Central memory CD4-positive, alpha-beta T cell (primary cell): ENCODE results near the gene CNNM1.

Experiments
- DNase-seq: peaks from one replicate; pipeline ENCODE4 v3.0.0; 2022

Gene CNNM1

DNA sequence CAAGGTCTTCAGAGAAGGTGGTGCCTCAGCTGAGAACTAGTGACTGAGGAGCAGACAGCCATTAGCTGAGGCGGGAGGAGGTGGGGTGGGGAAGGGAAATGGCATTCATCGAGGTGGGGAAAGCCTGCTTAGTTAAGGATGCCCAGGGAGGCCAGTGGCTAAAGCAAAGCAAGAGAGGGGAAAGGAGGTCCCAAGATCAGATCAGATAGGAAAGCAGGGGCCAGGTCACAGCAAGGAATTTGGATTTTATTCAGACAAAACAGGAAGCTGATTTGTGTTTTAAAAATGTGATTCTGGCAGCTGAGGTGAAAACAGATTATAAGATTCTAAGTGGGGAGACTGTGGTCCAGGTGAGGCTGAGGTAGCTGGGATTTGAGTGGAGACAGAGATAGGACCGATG lies 45.8 kb downstream of the CNNM1 start:
- DNase-seq, result no peak

DNA sequence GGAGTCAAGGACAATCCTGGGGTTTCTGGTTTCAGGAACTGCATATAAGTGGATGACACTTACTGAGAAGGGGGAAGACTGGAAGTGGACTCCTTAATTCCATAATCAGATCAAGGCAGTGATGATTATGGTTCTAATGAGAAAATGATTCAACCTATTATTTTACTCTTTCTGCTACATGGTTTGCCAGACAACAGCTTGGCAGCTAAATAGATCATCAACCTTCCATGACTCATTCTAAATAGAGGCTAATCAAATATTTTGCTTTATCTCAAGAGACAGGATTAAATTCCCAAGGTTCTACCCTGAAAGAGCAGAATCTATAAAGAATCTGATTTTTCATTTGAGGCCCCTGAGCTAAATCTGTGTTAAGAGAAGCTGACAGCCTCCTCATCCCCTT lies 46.3 kb downstream of the CNNM1 start:
- DNase-seq, result no peak

DNA sequence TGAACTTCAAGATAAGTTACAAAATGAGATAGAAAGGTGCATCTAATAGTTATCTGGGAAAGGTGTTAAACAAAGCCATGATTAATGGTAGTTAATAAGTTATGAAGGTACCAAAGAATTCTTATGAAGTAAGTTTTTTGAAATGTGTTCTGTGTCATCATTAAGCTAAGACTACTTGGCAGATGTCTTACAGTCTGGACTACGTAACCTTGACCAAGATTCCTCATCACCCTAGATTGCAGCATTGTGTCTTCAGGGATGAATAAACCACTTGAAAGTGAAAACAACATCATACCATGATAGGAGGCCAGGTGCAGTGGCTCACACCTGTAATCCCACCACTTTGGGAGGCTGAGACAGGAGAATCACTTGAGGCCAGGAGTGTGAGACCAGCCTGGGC lies 53.0 kb downstream of the CNNM1 start:
- no peak for DNase-seq

DNA sequence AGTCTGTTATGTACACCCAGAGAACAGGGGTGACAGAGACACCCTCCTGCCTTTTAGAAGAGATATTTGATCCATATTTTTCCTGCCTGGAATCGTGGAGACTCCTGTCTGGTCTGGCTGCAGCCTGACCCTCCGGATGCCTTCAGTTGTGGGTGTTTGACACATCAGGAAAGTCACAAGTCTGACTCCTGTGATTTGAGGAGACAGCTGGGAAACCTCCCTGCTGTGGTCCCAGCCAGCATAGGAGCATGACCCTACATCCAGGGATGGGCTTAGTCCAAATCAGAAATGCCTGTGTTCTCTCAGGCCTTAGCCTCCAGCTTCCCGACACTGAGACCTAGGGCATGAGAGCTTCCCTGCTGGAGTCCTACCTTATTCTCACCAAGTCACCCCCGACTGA lies 57.9 kb downstream of the CNNM1 start:
- no peak for DNase-seq

DNA sequence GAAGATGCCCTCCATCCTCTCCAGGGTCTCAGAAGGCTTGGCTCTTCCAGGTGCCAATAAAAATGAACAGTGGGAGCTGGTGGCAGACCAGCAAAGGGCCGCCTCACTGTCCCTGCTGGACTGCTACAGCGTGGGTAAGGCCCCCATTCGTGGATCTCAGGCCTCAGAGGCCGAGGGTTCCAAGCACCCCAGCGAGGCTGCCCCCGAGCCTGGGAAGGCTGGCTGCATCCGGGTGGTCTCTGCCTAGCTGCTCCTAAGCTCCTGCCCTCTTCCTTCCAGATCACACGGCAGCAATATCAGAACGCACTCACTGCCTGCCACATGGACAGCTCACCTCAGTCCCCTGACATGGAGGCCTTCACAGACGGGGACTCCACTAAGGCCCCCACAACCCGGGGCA lies 58.4 kb downstream of the CNNM1 start:
- no peak for DNase-seq

DNA sequence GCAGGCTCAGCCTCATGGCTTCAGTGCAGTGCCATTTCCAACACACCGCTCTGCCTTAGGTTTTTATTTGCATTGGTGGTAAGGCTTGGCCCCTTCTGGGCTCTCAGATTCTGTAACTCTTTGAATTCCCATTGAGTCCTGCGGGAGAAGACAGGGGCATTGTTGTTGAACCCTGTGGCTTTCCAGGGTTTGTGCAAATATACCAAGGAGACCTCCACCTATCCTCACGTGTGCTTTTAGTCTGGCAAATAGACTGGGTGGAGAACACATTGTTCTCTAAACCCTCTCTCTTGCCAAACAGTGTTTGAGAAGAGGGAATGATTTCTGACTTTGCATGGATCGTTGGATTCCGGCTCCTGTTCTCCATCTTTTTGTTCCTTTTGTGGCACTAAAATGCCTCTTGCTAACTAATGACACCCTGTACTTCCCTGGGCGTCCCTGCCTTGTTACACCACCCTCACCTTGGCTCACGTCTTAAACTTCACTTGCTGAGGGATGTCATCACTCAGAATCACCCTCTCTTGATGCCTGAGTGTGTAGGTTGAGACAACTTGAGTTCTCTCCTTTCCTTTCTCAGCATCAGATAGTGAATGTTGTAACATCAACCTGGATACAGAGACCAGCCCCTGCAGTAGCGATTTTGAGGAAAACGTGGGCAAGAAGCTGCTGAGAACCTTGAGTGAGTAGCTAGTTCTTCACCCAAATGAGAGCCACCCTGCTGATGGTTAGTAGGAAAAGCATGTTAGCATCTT lies 60.7 kb downstream of the CNNM1 start:
- DNase-seq, result no peak

DNA sequence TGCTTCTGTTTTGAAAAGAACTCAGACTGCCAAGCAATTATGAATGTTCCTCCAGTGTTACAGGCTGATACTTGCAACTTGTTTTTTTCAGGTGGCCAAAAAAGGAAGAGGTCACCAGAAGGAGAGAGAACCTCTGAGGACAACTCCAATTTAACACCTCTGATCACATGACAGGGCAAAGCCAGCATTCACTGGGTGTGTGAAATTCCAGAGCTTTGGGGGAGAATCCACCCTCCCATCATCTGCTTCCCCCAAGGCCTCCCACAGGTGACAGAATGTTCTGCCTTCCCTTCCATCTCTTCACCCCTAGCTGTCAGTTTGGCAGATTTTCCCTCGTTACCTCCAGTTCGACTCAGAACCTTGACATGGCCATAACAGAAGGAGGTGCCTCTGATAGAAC lies 62.2 kb downstream of the CNNM1 start:
- DNase-seq, result no peak

DNA sequence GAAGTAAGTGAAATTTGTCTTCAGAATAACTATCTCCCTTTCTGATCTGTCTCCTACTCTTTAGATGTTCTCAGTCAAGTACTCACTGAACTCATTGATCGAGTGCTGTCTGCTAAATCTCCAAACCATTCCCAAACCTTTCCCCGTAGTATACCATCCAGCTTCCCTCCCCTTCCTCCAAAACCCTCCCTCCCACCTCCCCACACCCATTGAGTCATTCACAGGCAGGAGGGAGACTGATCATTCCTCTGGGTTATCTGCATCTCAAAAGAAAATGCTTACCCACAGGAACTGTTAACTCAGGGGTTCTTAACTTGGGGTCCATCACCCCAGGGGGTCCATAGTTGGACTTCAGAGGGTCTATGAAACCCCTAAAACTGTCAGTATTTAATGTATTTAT lies 63.9 kb downstream of the CNNM1 start:
- no peak for DNase-seq

DNA sequence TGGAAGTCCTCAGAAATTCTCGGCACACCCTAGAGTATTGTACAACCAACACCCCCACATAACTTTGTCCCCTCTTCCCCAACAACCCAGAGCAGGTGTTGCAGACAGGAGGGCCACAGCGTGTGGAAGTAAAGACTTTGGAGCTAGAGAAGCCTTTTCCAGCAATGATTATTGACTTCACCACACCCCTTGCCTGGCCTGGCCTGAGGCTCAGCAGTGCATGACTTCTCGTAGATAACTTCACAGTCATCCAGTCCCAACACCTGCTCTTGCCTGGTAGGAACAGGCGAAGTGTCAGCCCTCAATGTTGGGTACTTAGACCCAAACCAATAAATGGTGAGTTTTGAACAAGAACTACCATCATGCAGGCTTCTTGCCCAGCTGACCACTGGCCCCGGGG lies 64.5 kb downstream of the CNNM1 start:
- no peak for DNase-seq

DNA sequence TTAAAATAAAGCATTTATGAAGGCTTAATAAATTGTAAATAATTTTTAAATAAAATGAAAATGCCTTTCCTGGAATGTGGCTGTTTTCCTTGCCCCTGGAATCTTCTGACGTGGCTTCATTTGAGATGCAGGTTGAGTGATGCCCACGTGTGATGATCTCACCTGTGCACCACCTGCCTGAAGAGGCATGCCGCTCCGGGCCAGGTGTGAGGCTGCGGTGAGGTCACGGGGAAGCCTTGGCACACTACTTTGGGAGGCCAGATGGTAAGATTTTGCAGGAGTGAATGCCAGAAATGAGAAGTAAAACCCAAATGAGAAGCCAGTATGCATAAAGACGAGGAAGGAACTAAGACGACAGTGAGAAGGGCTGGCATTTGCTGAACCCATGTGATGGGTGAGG lies 65.1 kb downstream of the CNNM1 start:
- no peak for DNase-seq

DNA sequence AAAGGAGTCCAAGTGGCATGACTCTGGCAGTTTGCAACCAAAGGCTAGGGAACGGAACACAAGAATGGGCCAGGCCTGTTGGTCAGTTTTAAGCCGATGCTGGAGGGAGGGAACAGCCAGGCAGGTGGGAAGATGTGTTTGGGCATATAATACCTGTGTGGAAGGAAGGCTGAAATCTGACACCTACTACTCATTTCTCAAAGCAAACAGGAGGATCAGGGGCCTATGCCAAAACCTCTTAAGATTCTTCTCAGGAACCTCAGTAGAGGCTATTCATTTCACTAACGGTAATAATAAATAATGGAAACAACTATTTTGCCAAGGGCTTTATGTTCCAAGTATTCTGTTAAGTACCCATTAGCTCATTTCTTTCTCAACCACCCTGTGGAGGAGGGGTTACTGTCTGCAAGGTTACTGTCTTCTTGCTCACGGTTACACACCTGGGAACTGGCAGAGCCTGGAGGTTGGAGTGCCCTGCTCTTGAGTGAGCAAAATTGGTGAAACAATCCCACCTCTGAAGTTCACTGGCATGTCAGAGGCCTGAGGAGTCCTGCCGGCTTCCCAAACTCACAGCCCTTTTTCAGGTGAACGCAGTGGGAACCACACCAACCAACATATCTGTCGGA lies 65.7 kb downstream of the CNNM1 start:
- no peak for DNase-seq

DNA sequence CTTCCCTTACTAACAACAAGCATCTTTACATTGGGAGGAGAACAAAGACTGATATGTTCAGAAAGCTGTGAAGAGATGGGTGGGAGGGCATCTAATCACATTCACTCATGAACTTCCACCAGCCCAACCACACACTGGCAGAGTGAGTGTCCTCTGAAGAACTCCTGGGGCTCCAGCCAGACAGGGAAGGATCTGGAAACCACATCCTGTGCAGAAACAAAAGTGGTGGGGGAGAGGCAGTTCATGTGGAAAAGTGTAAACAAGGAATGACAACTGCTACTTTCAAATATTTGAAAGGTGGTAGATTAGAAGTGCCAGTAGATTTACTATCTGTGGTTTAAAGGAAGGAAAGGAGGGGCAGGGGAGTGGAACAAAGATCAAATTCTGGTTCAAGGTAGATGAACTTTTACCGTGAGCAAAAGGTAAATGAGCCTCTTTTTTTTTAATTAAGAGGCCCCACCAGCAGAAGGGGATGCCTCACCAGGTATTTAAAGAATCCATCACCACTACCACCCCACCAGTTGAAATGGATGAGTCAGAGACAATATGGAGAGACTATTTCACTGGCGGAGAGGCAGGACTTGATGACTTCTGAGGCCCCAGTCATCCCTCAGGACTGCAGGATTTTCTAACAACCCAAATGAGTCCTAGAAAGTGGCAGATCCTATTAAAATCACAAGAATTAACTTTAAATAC lies 66.7 kb downstream of the CNNM1 start:
- DNase-seq, result no peak

DNA sequence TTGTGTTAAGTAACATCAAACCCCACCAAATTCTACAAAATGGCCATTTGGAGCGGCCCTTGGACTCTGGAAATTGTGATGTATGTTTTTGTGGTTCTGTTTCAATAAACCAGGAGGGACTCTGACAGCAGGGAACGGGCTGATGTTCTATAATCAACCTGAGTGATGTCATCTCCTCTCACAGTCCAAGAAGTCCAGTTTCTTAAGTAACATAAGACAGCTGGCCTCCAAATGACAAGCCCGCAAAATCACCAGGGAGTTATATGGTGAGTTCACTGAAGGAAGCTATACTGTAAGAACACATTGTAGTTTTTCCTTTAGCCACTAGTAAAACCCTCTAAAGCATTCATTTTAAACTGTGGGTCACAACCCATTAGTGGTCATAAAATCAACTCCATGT lies 67.3 kb downstream of the CNNM1 start:
- no peak for DNase-seq

DNA sequence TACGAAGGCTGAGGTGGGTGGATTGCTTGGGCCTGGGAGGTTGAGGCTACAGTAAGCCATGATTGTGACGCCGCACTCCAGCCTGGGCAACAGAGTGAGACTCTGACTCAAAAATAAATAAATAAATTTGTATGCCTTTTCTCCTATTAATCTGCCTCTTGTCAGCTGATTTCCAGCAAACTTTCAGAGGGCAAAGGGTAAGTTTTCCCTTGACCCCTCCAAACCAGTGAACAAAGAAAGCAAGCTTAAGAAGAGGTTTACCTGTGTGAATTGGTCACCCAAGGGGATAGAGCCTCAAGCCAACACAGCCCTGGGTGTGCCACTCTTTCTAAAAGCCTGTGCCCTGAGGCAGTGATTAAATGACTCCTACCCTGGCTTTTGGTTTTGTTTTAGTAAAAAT lies 70.5 kb downstream of the CNNM1 start:
- DNase-seq, result no peak

DNA sequence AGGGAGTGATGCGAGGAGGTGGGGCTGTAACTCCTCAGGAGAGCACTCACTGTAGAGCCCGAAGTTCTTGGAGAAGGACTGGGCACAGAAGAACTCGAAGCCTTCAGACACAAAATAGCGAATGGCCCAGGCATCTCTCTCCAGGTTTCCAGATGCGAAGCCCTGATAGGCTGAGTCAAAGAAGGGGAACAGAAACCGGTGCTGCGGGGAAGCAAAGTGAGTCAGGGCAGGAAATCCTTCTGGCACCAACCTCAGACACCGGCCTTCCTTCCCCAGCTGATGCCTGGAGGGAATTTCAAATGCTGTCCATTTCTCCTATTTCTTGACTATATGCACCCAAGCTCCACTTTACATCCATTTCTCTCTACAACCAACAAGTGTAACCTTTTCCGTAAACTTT lies 74.5 kb downstream of the CNNM1 start:
- no peak for DNase-seq

DNA sequence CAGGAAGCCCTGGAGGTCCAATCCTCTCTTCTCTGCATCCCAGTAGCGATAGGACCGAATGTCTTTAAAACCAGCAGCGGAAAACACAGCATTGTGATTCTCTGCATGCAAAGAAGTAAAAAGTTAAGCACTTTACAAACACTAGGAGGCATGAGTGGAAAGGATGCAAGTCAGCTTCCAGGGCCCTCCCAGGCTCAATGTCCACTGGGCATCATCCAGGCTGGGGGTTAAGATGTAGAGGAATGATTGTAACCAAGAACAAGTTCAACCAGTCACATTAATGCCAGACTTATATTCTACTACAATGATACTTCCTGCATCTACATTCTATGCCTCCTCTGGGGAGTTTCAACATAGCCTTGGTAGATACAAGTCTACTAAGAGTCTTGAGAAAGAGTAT lies 77.0 kb downstream of the CNNM1 start:
- DNase-seq, result no peak

DNA sequence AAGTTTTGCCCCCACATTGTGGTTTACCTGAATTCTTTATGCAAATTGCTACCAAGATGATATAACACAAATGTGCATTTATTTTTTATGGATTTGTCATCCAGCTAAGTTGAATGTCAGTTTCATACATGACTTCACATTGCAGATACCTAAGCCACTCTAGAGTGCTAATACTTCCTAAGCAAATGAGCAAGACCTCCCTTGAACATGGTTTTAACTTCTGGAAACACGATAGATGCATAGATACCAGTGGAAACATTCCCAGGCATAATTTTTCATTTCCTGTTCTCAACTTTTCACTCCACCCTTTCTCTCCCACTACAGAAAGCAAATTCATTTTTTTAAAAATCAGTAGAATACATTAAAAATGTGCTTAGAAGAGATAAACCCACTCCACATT lies 81.0 kb downstream of the CNNM1 start:
- no peak for DNase-seq

DNA sequence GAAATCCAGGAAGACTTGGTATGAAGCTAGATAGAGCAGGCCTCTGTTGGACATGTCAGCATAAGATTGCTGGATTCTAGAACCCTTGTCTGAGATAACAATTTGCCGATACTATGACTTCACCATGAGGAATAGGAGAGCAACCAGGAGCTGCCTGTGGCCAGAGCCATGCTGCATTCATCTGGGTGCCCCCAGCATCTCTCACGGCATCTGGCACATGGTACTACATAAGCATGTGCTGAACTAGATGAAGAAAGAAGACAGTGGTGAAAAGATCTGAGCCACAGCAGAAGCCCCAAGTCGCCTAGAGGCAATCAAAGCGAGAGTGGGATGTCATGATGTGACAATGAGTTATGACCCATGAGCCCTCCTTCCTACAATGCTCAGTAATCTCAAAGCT lies 81.7 kb downstream of the CNNM1 start:
- no peak for DNase-seq

DNA sequence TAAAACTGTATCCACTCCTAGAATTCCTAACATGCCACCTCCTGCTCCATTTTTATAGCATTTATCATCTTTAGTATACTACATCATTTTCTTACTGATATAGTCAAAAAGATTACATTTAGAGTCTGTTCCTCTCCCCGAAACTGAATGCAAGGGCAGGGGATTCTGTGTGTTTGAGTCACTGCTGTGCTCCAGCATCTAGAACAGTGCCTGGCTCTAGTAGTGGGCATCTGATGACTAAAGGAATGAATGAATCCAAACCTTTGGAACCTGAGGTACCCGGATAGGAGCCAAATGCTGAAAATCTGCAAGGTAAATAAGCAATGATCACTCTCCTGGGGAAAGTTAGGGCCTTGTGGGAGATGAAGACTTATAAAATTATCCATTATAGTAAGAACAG lies 82.4 kb downstream of the CNNM1 start:
- DNase-seq, result no peak

DNA sequence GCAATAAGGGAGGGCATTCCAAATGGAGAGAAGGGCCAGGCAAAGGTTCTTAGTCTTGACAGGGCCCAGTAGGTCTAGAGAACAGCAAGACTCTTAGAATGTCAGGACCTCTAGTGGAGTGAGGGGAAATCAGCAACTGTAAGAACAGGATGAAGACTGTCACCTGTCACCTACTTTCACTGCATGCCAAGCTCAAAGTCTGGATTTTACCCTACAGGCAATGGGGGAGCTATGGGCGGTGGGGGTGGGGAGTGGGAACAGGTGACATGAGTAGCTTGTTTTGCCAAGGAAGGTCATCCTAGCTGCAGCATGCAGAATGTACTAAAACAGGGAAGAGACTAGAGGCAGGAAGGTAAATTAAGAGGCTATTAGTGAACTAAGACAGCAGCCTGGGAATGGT lies 82.9 kb downstream of the CNNM1 start:
- no peak for DNase-seq

DNA sequence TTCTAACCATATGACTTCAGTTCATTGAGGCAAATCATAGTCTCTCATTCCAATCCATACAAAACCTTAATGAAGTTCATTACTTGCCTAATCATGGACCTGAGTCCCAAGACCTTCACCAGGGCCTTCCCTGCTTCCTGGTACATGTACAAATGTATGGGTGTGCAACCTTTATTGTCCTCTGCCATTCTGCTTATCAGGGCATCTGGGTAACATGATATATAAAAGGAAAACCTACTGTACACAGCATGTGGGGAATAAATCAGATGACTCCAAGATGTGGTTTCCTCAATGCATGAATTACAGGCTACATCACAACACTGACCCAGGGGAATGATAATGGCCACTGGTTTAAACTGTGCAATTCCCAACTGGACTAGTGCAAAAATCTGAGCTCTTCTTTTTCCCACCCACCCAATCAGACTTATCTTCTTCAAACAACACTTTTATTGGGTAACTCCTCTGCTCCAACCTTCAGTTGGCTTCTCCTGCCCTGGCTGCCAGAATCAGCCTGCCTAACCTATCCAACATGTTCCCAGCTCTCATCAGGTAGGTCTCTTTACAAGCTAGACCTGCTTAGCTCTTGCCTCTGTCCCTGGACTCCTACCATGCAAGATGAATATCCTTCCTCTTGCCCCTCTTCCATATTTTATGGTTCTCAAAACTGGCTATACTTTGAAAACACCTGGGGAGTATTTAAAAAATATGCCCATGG lies 89.9 kb downstream of the CNNM1 start:
- DNase-seq, result no peak

DNA sequence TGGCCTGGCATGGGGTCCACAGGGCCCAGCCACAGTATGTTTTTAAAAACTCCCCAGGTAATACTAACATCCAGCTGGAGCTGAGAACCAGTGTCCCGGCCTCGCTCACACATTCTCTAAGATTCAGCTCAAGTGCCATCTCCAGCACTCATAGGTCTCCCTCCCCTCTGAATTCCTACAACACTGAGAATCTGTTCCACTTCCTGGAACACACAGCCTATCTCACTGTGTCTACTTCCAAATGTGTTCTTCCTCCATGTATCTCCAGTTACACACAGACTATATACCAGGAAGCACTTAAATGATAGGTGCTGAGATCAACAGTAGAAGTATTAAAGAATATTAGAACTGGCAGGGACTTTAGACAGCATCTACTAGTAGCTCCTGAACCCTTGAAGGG lies 90.5 kb downstream of the CNNM1 start:
- no peak for DNase-seq

DNA sequence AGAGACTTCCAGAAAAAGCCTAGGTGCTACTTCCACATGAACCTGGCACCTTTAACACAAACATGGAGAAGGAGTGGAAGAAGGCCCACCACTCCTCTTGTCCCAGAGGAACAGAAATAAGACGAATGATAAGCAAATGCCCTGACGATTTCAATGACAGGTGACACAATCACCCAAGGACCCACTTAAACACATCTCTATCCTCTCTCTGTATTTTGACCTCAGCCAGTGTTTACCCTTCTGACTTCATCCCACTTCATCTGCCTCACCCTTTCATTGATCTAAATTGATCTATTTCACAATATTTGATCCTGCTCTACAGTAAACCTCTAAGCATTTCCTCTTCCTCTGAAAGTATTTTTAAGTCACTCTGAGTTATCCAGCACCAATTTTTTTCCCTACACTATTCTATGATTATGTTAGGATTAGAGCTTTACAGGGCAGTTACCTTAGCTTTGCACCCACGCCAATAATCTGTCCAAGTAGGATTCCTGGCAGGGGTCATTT lies 92.1 kb downstream of the CNNM1 start:
- DNase-seq, result no peak
